Panc1 (cell line): ENCODE results near the gene PHTF1. TPM values are rescaled to one million over a fixed set of nuclear protein-coding genes. Genes with fewer than 3 reads are reported as not detected.

Source experiments
- ATAC-seq: fragments of 200-7000 bp; cut with Tn5 transposase; 2 replicates; pipeline ENCODE4 v1.9.1; 2020; ENCODE audit warnings: mild to moderate bottlenecking, moderate library complexity
- BruUV-seq: library from RNA; stranded (reverse); fragments of 400-500 nt; replicated peaks from 2 replicates; lab custom pipeline; 2021; lab: Mats Ljungman, UMichigan
- CTCF ChIA-PET: fragments of 300-600 bp; sonication (Branson Sonifier 250); formaldehyde crosslinking; loops from one replicate; lab custom pipeline; 2022; ENCODE audit warnings: antibody characterized with exemption; lab: Charles Lee
- POLR2A ChIA-PET: fragments of 300-600 bp; sonication (Branson Sonifier 250); formaldehyde crosslinking; loops from one replicate; lab custom pipeline; 2022; ENCODE audit warnings: antibody characterized with exemption; lab: Charles Lee
- DNase-seq: peaks from one replicate; pipeline ENCODE4 v3.0.0-alpha.2; 2010; ENCODE audit warnings: low read depth, low spot score
- H3K27ac ChIP-seq: 2 replicates; pipeline ENCODE4 v1.5.1; 2011; ENCODE audit warnings: mild to moderate bottlenecking, low read length, inconsistent platforms
- H3K27me3 ChIP-seq: fragments of 200-500 bp; sonication (Bioruptor generic); 2 replicates; pipeline ENCODE4 v1.6.0; 2014; ENCODE audit warnings: low read length, inconsistent platforms; ENCODE audit not compliant: control insufficient read depth, insufficient read depth
- H3K36me3 ChIP-seq: fragments of 200-500 bp; sonication (Bioruptor generic); 2 replicates; pipeline ENCODE4 v1.5.1; 2014; ENCODE audit warnings: inconsistent platforms, mild to moderate bottlenecking, low read length, moderate library complexity; ENCODE audit not compliant: control insufficient read depth, insufficient read depth
- H3K4me1 ChIP-seq: 2 replicates; pipeline ENCODE4 v1.5.1; 2011; ENCODE audit warnings: inconsistent platforms, mild to moderate bottlenecking, low read length, moderate library complexity; ENCODE audit not compliant: control insufficient read depth, insufficient read depth
- H3K4me3 ChIP-seq, 2 experiments: 2 replicates each; pipeline ENCODE4 v1.5.1; 2011 to 2012; ENCODE audit warnings: low read depth in 2 of 2, low read length in 2 of 2, mild to moderate bottlenecking in 2 of 2, inconsistent platforms in 1 of 2, moderate library complexity in 1 of 2
- H3K9me3 ChIP-seq: fragments of 200-500 bp; sonication (Bioruptor generic); 2 replicates; pipeline ENCODE4 v1.5.1; 2014; ENCODE audit warnings: low read depth, mild to moderate bottlenecking, inconsistent platforms, low read length, moderate library complexity; ENCODE audit not compliant: control insufficient read depth, insufficient read depth
- CTCF ChIP-seq: fragments of 450-650 bp; IDR thresholded peaks from 2 replicates; pipeline ENCODE4 v1.5.1; 2017; ENCODE audit warnings: mild to moderate bottlenecking
- POLR2AphosphoS5 ChIP-seq: IDR thresholded peaks from 2 replicates; pipeline ENCODE4 v1.6.1; 2012; ENCODE audit warnings: mild to moderate bottlenecking, low read depth, low read length, moderate library complexity
- REST ChIP-seq, 2 experiments: IDR thresholded peaks; 2 replicates each; pipeline ENCODE4 v1.6.1; 2011 to 2012; ENCODE audit warnings: low read depth in 2 of 2, control low read depth in 1 of 2, low read length in 1 of 2, mild to moderate bottlenecking in 1 of 2, moderate library complexity in 1 of 2; ENCODE audit not compliant: insufficient read depth in 1 of 2
- SIN3A ChIP-seq: IDR thresholded peaks from 2 replicates; pipeline ENCODE4 v1.6.1; 2012; ENCODE audit warnings: low read depth, mild to moderate bottlenecking, low read length, moderate library complexity, borderline replicate concordance; ENCODE audit not compliant: insufficient read depth
- TCF7L2 ChIP-seq: IDR thresholded peaks from 2 replicates; pipeline ENCODE4 v1.6.1; 2011; ENCODE audit warnings: mild to moderate bottlenecking, low read depth, low read length, inconsistent platforms
- in situ Hi-C: cut with HindIII; loops from 2 replicates; pipeline ENCODE4 v1.10.0; 2016; ENCODE audit warnings: low sequenced_read_pairs, low pct_unique_long_range_greater_than_20kb
- intact Hi-C: fragments of 100-400 bp; cut with micrococcal nuclease; formaldehyde crosslinking; loops from one replicate; pipeline ENCODE4 v1.10.0; 2022; ENCODE audit not compliant: unreplicated experiment
- total RNA-seq: library from RNA; stranded (reverse); gene quantifications from one replicate; pipeline ENCODE4 v1.2.1, GENCODE V29; 2021; ENCODE audit not compliant: unreplicated experiment

Gene PHTF1
- total RNA-seq, 1 experiment from 2014 or later = 32.0 TPM

- H3K27ac ChIP-seq = no peak overlapping the region
- H3K27me3 ChIP-seq = no peaks in the 10 kb centered on the region
- H3K4me1 ChIP-seq = no peaks in the 10 kb centered on the region
- in situ Hi-C loops = no loop called here
- H3K9me3 ChIP-seq = peaks cover 16% of the 10 kb centered on the region
- ChIA-PET CTCF (no interaction called here), POLR2A (no interaction called here)
- no peak overlapping the region for H3K4me3 ChIP-seq
- no peaks in the 10 kb centered on the region; the same call in 1 of the 2 replicates for H3K36me3 ChIP-seq
- intact Hi-C loops = no loop called here
- DNase-seq (no peak), ATAC-seq (no peak)
- no TSS peak for BruUV-seq
- TF ChIP-seq CTCF (no peak), POLR2AphosphoS5 (no peak), REST (IDR thresholded peaks at IDR 0.05; ENCODE audit: insufficient read depth in 1 of 2, low read depth in 2 of 2, low read length in 1 of 2) (no peak), TCF7L2 (no peak), SIN3A (no peak)
Measured at GRCh38 chr1:113692342-113692741, 66.9 kb downstream of the PHTF1 start.

GRCh38 chr1:113691184-113691583 is 68.1 kb downstream of the PHTF1 start:
- Histone ChIP-seq H3K27me3 (no peaks in the 10 kb centered on the region), H3K27ac (no peak overlapping the region), H3K36me3 (no peaks in the 10 kb centered on the region; the same call in 1 of the 2 replicates), H3K4me3 (no peak overlapping the region), H3K9me3 (peaks cover 16% of the 10 kb centered on the region), H3K4me1 (no peaks in the 10 kb centered on the region)
- TF ChIP-seq TCF7L2 = no peak
- no peak for TF ChIP-seq POLR2AphosphoS5
- TF ChIP-seq SIN3A = no peak
- no peak for TF ChIP-seq CTCF
- no peak for TF ChIP-seq REST (IDR thresholded peaks at IDR 0.05; ENCODE audit: insufficient read depth in 1 of 2, low read depth in 2 of 2, low read length in 1 of 2)
- ChIA-PET POLR2A (no interaction called here), CTCF (no interaction called here)
- no TSS peak for BruUV-seq
- intact Hi-C loops = no loop called here
- in situ Hi-C loops = no loop called here
- DNase-seq (no peak), ATAC-seq (no peak)
